Thyroid gland (tissue), 4 donors: Measurements from ENCODE around the gene LRIG1.

Experiments
- CTCF ChIP-seq, 6 experiments: fragments of 200-600 bp in 3 of 6; fragments of 450-650 bp in 3 of 6; sonication (generic) in 3 of 6; IDR thresholded peaks; one replicate each; pipeline ENCODE4 v1.5.1; 2016 to 2019; ENCODE audit warnings: antibody characterized with exemption in 6 of 6, mild to moderate bottlenecking in 2 of 6, inconsistent platforms in 1 of 6, moderate library complexity in 1 of 6
- POLR2A ChIP-seq, 2 donors: fragments of 450-650 bp; IDR thresholded peaks; one replicate each; pipeline ENCODE4 v1.6.1; 2017; ENCODE audit warnings: antibody characterized with exemption in 2 of 2, mild to moderate bottlenecking in 2 of 2, moderate library complexity in 1 of 2

GRCh38 chr3:66485291-66485968 lies 15.4 kb downstream of the LRIG1 start:
- TF ChIP-seq CTCF (IDR thresholded peaks at IDR 0.05) (no peak), POLR2A (IDR thresholded peaks at IDR 0.05) (no peak)
